Activated CD4-positive, alpha-beta T cell treated with anti-CD3 and anti-CD28 coated beads, Interleukin-2, amount 50 U/mL, for 4 hours (primary cell): Measurements from ENCODE around the gene ADGRG2.

Experiments
- DNase-seq, 2 experiments: peaks; one replicate each; pipeline ENCODE4 v3.0.0-alpha.2; 2020

ADGRG2 gene

GRCh38 chrX:19121898-19122640 lies at the start of gene ADGRG2:
TSS of gene ADGRG2 (minus strand) at chrX:19122468. CDS start at chrX:19068834, 53,634 bp downstream.
- no peak for DNase-seq

GRCh38 chrX:19168609-19169008 lies 46.3 kb upstream of the ADGRG2 start:
- no peak for DNase-seq

GRCh38 chrX:19162851-19163250 lies 40.6 kb upstream of the ADGRG2 start:
- no peak for DNase-seq

- no peak for DNase-seq
Measured at GRCh38 chrX:19156186-19156585, 33.9 kb upstream of the ADGRG2 start.

GRCh38 chrX:19152762-19153161 lies 30.5 kb upstream of the ADGRG2 start:
- DNase-seq: no peak

- no peak for DNase-seq
Measured at GRCh38 chrX:19137067-19137466, 14.8 kb upstream of the ADGRG2 start.

- no peak for DNase-seq
Measured at GRCh38 chrX:19133784-19134183, 11.5 kb upstream of the ADGRG2 start.

- DNase-seq: no peak
Measured at GRCh38 chrX:19133231-19133630, 11.0 kb upstream of the ADGRG2 start.

- DNase-seq: no peak
Measured at GRCh38 chrX:19130628-19131027, 8.4 kb upstream of the ADGRG2 start.

- no peak for DNase-seq
Measured at GRCh38 chrX:19129694-19130093, 7.4 kb upstream of the ADGRG2 start.

GRCh38 chrX:19127649-19128168 lies 5.4 kb upstream of the ADGRG2 start:
- no peak for DNase-seq

- DNase-seq: no peak
Measured at GRCh38 chrX:19122641-19123009, 357 bp upstream of the ADGRG2 start.

GRCh38 chrX:19121466-19121865 lies 802 bp downstream of the ADGRG2 start:
- no peak for DNase-seq

GRCh38 chrX:19110642-19111041 lies 11.6 kb downstream of the ADGRG2 start:
- DNase-seq: no peak

GRCh38 chrX:19107035-19107434 lies 15.2 kb downstream of the ADGRG2 start:
- DNase-seq: no peak

- no peak for DNase-seq
Measured at GRCh38 chrX:19100586-19100985, 21.7 kb downstream of the ADGRG2 start.

- no peak for DNase-seq
Measured at GRCh38 chrX:19097553-19098283, 24.6 kb downstream of the ADGRG2 start.

GRCh38 chrX:19096586-19096985 lies 25.7 kb downstream of the ADGRG2 start:
- no peak for DNase-seq

- no peak for DNase-seq
Measured at GRCh38 chrX:19094654-19095053, 27.6 kb downstream of the ADGRG2 start.

GRCh38 chrX:19091596-19091995 lies 30.7 kb downstream of the ADGRG2 start:
- no peak for DNase-seq

GRCh38 chrX:19089555-19090040 lies 32.7 kb downstream of the ADGRG2 start:
- DNase-seq: no peak

- no peak for DNase-seq
Measured at GRCh38 chrX:19086102-19086772, 36.0 kb downstream of the ADGRG2 start.

- DNase-seq: no peak
Measured at GRCh38 chrX:19085666-19086065, 36.6 kb downstream of the ADGRG2 start.

- no peak for DNase-seq
Measured at GRCh38 chrX:19075754-19076153, 46.5 kb downstream of the ADGRG2 start.
